Activated CD4-positive, alpha-beta T cell treated with anti-CD3 and anti-CD28 coated beads for 4 hours (primary cell): ENCODE data around the gene PCDHB14.
A peak's percentile ranks its signal among the peaks of the same experiment; 100 is the strongest.
"Not testable (repeated sequence)": the region's sequence is repeated elsewhere in the genome, so short reads cannot be mapped to it uniquely, and the experiment has no call there.

Source experiments
- DNase-seq, 2 donors: peaks; one replicate each; pipeline ENCODE4 v3.0.0-alpha.2; 2020

Gene PCDHB14

DNA sequence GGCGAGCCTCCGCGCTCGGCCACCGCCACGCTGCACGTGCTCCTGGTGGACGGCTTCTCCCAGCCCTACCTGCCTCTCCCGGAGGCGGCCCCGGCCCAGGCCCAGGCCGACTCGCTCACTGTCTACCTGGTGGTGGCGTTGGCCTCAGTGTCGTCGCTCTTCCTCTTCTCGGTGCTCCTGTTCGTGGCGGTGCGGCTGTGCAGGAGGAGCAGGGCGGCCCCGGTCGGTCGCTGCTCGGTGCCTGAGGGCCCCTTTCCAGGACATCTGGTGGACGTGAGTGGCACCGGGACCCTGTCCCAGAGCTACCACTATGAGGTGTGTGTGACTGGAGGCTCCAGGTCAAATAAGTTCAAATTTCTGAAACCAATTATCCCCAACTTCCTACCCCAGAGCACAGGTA lies 12.3 kb upstream of the PCDHB14 start:
- DNase-seq, result not testable (repeated sequence)

DNA sequence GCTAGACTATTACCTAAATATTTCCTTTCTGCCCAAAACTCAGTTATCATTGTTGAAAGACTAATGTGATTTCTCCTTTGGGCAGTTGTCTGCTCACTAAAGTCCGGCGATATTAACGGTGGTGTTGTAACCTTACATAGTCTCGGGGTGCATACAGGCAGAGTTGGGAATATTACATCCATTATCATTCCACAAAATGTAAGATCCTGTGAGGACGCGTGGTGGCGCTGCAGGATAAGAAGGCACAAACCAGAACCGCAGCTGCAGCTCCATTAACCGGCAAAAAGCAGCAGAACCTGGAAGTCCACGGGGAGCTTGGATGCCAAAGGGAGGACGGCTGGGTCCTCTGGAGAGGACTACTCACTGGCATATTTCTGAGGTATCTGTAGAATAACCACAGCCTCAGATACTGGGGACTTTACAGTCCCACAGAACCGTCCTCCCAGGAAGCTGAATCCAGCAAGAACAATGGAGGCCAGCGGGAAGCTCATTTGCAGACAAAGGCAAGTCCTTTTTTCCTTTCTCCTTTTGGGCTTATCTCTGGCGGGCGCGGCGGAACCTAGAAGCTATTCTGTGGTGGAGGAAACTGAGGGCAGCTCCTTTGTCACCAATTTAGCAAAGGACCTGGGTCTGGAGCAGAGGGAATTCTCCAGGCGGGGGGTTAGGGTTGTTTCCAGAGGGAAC lies 9.3 kb upstream of the PCDHB14 start, which contains the start of gene PCDHB13:
Gene PCDHB13 (plus strand): TSS at position 264 of the 684 bp plus-strand sequence. CDS start 205 bp downstream, at position 469.
- not testable (repeated sequence) for DNase-seq

DNA sequence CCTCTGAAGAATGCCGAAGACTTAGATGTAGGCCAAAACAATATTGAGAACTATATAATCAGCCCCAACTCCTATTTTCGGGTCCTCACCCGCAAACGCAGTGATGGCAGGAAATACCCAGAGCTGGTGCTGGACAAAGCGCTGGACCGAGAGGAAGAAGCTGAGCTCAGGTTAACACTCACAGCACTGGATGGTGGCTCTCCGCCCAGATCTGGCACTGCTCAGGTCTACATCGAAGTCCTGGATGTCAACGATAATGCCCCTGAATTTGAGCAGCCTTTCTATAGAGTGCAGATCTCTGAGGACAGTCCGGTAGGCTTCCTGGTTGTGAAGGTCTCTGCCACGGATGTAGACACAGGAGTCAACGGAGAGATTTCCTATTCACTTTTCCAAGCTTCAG lies 8.6 kb upstream of the PCDHB14 start:
- DNase-seq, result not testable (repeated sequence)

DNA sequence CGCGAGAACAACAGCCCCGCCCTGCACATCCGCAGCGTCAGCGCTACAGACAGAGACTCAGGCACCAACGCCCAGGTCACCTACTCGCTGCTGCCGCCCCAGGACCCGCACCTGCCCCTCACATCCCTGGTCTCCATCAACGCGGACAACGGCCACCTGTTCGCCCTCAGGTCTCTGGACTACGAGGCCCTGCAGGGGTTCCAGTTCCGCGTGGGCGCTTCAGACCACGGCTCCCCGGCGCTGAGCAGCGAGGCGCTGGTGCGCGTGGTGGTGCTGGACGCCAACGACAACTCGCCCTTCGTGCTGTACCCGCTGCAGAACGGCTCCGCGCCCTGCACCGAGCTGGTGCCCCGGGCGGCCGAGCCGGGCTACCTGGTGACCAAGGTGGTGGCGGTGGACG lies 7.6 kb upstream of the PCDHB14 start:
- not testable (repeated sequence) for DNase-seq

DNA sequence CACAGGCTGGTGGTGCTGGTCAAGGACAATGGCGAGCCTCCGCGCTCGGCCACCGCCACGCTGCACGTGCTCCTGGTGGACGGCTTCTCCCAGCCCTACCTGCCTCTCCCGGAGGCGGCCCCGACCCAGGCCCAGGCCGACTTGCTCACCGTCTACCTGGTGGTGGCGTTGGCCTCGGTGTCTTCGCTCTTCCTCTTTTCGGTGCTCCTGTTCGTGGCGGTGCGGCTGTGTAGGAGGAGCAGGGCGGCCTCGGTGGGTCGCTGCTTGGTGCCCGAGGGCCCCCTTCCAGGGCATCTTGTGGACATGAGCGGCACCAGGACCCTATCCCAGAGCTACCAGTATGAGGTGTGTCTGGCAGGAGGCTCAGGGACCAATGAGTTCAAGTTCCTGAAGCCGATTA lies 7.1 kb upstream of the PCDHB14 start:
- not testable (repeated sequence) for DNase-seq

DNA sequence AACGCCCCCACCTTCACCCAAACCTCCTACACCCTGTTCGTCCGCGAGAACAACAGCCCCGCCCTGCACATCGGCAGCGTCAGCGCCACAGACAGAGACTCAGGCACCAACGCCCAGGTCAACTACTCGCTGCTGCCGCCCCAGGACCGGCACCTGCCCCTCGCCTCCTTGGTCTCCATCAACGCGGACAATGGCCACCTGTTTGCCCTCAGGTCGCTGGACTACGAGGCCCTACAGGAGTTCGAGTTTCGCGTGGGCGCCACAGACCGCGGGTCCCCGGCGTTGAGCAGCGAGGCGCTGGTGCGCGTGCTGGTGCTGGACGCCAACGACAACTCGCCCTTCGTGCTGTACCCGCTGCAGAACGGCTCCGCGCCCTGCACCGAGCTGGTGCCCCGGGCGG lies 1.7 kb downstream of the PCDHB14 start:
- DNase-seq, result not testable (repeated sequence)

DNA sequence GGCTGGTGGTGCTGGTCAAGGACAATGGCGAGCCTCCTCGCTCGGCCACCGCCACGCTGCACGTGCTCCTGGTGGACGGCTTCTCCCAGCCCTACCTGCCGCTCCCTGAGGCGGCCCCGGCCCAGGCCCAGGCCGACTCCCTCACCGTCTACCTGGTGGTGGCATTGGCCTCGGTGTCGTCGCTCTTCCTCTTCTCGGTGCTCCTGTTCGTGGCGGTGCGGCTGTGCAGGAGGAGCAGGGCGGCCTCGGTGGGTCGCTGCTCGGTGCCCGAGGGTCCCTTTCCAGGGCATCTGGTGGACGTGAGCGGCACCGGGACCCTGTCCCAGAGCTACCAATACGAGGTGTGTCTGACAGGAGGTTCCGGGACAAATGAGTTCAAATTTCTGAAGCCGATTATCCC lies 2.3 kb downstream of the PCDHB14 start:
- not testable (repeated sequence) for DNase-seq

DNA sequence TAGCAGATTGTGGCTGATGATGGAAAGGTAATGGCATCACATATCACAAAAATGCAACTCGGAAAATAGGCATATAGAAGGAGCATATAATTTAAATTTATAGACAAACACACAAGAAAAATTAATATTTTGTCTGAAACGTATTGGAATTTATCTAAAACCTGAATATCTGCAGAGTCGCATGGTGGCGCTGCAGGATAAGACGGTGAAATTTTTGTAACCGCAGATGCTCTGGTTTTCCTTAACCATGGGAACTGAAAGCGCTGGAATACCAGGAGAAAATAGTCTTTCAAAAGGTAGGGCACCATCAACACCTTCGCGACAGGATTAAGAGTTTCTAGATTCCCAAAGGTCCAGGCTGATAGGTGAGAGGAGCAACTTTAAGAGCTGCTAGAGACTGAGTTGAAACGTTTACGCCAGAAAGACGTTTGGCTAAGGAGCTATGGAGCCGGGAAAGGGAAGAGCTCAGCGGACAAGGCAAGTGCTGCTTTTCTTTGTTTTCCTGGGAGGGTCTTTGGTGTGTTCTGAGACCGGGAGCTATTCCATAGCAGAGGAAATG lies 11.0 kb downstream of the PCDHB14 start:
- no peak for DNase-seq

DNA sequence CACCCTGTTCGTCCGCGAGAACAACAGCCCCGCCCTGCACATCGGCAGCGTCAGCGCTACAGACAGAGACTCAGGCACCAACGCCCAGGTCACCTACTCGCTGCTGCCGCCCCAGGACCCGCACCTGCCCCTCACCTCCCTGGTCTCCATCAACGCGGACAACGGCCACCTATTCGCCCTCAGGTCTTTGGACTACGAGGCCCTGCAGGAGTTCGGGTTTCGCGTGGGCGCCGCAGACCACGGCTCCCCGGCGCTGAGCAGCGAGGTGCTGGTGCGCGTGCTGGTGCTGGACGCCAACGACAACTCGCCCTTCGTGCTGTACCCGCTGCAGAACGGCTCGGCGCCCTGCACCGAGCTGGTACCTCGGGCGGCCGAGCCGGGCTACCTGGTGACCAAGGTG lies 12.8 kb downstream of the PCDHB14 start:
- DNase-seq, result not testable (repeated sequence)

DNA sequence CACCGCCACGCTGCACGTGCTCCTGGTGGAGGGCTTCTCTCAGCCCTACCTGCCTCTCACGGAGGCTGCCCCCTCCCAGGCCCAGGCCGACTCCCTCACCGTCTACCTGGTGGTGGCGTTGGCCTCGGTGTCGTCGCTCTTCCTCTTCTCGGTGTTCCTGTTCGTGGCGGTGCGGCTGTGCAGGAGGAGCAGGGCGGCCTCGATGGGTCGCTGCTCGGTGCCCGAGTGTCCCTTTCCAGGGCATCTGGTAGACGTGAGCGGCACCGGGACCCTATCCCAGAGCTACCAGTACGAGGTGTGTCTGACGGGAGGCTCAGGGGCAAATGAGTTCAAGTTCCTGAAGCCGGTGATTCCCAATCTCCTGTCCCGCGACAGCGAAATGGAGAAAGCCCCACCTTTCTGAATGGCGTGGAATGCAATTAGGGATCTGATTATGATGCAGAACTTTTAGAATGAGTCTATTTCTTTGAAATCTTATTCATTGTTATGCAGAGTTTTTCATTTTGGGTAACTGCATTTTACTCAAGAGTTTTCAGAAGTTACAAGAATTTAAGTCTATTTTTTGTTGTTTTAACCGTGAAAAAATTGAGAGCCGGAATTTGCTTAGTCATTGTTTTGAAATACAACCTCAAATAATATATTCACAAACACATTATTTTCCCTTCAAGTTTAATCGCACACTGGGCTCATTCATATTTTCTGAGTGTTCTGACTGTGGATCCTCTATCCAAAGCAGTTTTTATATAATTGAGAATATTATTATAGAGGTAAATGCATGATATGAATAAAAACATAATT lies 13.6 kb downstream of the PCDHB14 start:
- DNase-seq, result no peak

DNA sequence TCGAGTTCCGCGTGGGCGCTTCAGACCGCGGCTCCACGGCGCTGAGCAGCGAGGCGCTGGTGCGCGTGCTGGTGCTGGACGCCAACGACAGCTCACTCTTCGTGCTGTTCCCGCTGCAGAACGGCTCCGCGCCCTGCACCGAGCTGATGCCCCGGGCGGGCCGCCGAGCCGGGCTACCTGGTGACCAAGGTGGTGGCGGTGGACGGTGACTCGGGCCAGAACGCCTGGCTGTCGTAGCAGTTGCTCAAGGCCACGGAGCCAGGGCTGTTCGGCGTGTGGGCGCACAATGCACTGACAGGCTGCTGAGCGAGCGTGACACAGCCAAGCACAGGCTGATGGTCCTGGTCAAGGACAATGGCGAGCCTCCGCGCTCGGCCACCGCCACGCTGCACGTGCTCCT lies 18.4 kb downstream of the PCDHB14 start:
- no peak for DNase-seq

DNA sequence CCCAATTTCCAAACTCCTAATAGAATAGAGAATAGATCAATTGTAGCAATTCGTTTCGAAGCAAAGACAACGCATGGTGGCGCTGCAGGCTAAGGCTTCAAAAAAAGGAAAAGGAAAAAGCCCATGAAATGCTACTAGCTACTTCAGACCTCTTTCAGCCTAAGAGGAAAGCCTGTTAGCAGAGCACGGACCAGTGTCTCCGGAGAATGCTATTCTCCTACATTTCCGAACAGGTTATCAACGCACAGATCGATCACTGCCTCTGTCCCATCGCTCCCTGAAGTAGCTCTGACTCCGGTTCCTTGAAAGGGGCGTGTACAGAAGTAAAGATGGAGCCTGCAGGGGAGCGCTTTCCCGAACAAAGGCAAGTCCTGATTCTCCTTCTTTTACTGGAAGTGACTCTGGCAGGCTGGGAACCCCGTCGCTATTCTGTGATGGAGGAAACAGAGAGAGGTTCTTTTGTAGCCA lies 22.1 kb downstream of the PCDHB14 start, which contains the start of gene PCDHB15:
Gene PCDHB15 (plus strand): TSS at position 146 of the 468 bp plus-strand sequence. CDS start 184 bp downstream, at position 330.
- peak in 1 of 2 donors; percentile 14 for DNase-seq

DNA sequence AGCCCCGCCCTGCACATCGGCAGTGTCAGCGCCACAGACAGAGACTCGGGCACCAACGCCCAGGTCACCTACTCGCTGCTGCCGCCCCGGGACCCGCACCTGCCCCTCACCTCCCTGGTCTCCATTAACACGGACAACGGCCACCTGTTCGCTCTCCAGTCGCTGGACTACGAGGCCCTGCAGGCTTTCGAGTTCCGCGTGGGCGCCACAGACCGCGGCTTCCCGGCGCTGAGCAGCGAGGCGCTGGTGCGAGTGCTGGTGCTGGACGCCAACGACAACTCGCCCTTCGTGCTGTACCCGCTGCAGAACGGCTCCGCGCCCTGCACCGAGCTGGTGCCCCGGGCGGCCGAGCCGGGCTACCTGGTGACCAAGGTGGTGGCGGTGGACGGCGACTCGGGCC lies 23.8 kb downstream of the PCDHB14 start:
- DNase-seq, result not testable (repeated sequence)

DNA sequence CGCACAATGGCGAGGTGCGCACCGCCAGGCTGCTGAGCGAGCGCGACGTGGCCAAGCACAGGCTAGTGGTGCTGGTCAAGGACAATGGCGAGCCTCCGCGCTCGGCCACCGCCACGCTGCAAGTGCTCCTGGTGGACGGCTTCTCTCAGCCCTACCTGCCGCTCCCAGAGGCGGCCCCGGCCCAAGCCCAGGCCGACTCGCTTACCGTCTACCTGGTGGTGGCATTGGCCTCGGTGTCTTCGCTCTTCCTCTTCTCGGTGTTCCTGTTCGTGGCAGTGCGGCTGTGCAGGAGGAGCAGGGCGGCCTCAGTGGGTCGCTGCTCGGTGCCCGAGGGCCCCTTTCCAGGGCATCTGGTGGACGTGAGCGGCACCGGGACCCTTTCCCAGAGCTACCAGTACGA lies 24.3 kb downstream of the PCDHB14 start:
- DNase-seq, result not testable (repeated sequence)

DNA sequence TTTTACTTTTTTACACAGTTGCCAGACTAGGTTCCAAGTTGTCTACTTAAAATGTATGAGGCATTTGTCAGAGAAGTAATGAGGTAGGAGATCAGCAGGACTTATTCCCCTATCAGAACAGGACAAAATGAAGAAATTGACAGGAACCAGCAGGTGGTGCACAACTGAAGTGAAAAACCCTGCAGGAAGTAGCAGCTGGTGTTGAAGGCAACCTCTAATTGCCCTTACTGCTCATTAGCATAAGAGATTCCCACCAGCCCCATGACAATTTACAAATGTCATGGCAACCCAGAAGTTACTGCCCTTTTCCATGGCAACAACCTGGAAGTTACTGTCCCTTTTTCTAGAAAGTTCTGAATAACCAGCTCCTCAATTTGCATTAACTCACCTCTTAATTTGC lies 27.4 kb downstream of the PCDHB14 start:
- DNase-seq, result no peak

DNA sequence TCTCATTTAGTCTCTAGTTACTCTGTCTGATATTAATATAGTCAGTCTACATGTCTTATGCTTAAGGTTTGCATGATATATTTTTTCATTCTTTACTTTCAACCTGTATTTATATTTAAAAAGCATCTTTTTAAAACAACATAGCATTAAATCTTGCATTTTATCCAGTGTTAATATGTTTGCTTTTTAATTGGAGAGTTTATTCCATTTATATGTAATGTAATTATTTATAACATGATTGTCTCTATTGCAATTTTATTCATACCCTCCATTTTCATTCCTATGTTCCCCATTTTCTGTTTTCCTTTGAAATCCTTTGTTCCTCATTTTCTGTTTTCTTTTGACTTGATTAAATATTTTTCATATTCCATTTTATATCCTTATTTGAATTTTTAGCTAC lies 35.3 kb downstream of the PCDHB14 start:
- no peak for DNase-seq

DNA sequence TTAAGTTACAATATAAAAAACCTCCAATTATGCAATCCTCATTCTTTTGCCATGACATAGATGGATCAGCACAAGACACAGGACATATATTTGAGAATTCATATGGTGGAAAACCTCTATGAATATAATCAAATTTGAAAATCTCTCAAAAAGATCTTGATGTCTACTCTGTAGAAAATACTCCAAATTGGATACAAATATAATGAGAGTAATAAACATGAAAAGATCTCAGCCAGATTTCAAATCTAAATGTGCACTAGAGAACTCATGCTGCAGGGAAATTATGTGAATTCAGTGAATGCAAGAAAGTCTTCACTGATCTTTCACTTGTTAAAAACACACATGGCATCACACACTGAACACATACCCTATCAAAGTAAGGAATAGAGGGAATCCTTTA lies 35.8 kb downstream of the PCDHB14 start:
- DNase-seq, result no peak

DNA sequence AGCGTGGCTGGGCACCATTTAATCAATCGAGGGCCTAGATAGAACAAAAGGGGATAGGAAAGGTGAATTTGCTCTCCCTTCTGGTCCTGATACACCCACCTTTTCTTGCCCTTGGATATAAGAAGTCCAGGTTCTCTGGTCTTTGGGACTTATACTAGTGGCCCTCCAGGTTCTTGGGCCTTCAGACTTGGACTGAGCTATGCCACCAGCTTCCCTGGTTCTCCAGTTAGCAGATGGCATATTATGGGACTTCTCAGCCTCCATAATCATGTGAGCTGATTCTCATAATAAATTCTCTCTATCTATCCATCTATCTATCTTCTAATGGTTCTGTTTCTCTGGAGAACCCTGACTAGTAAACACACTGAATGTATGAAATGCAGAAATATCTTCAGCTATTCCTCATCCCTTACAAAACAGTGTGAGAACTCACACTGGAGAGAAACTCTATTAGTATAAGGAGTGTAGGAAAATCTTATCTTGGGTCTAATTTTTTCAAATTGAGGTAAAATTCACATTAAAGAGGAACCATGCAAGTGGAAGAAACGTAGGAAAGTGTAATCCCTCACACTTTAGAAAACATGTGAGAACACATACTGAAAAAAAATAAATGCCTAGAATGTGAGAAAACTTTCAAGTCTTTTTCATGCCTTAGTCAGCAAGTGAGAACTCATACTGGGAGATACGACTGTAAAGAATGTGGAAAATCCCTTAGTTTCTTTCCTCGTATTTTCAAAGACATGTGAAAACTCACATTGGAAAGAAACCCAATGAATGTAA lies 37.5 kb downstream of the PCDHB14 start:
- DNase-seq, result no peak

DNA sequence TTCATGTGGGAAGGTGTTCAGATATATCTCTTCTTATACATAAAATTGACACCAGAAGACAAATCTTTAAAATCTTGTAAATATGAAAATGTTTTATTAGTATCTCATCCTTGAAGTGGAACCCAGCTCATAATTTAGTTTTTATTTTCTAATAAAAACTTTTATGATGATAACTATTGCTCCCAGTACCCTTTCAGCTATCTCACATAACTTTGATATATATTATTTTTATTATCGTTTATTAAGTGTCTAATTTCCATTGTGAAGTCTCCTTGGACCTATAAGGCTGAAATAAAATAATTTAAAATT lies 38.0 kb downstream of the PCDHB14 start:
- DNase-seq, result no peak

DNA sequence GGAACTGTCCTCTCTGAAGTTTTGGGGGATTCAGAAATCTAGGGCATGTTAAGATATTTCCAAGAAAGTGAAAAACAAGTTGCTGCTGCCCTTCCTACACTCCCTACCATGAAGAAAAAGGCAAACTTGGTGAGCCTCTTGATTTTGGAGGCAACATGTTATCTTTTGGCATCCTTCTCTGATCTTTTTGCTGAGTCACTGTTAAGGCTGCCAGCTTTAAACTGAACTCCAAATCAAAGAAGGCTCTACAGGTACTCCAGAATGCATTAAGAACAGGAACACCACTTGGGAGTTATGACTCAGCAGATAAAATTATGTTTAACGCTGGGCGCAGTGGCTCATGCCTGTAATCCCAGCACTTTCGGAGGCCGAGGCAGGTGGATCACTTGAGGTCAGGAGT lies 46.1 kb downstream of the PCDHB14 start:
- no peak for DNase-seq

DNA sequence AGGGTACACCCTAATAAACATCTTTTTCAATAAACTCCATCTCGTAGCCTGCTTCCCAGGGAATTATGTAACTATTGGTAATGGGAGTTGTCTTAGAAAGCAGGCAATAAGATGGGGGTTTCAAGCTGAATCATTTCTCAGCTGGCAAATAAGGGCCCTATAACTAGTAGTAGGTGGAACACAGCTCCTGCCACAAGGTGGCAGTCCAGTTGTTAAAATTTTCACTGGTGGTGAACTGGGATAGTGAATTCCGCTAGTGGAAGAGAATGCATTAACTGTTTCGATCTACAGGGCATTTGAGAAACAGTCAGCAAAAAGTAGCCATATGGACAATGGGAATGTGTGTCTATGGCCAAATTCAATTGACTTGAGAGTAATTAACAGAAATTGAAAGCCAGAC lies 49.8 kb downstream of the PCDHB14 start:
- DNase-seq, result no peak
